ENCODE data around the gene RNF207. TPM values are rescaled to one million over a fixed set of nuclear protein-coding genes. Genes with fewer than 3 reads are reported as not detected.

Gene RNF207
- total RNA-seq, 4 donors from 2014 or later = 56.9 to 153 (median 118) TPM

DNA sequence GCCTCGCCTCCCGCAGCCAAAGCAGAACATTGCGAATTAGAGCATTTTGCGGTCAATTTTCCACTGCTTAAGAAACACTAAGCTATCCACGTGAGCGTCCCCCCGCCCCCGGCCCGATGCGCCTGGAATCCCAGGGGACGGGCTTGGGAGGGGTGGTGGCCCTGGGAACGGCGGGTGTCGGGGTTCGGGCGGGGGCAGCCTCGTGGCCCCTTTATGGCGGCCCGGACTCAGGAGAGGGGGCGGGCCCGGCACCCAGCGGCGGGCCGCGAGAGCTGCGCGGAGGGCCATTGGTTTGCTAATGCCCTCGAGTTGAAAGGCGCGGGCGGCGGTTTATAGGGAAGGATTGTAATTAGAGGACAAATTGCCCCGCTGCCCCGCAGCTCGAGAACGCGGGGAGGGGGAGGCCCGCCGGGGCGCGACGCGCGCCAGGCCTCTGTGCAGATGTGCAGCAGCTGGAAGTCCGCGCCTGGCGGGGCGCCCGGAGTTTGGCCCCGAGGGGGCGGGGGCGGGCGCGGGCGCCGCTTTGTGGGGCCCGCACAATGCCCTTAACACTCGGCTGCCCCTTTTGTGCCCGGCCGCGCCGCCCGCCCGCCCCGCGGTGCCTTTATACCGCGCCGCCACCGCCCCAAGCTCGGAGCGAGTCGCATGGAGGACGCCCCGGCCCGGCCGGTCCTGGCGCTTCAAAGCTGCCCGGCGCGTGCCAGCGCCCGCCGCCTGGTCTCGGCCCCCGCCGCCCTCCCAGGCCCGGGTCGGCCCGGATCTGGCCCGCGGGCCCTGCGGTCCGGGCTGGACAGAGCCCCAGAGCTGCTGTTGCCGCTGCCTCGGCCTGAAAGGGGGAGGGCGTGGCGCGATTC, 36.2 kb downstream of the RNF207 start:
- Histone ChIP-seq H3K4me3 (peak overlapping the region in 2 of 4 donors; percentile 12 to 23), H3K9me3 (no peaks in the 10 kb centered on the region), H3K36me3 (no peaks in the 10 kb centered on the region), H3K4me1 (peaks cover 4 to 29% (median 17%) of the 10 kb centered on the region in 4 donors), H3K27me3 (peaks cover 0 to 45% of the 10 kb centered on the region in 2 donors), H3K27ac (no peak overlapping the region)
- TF ChIP-seq, protein P1, sequence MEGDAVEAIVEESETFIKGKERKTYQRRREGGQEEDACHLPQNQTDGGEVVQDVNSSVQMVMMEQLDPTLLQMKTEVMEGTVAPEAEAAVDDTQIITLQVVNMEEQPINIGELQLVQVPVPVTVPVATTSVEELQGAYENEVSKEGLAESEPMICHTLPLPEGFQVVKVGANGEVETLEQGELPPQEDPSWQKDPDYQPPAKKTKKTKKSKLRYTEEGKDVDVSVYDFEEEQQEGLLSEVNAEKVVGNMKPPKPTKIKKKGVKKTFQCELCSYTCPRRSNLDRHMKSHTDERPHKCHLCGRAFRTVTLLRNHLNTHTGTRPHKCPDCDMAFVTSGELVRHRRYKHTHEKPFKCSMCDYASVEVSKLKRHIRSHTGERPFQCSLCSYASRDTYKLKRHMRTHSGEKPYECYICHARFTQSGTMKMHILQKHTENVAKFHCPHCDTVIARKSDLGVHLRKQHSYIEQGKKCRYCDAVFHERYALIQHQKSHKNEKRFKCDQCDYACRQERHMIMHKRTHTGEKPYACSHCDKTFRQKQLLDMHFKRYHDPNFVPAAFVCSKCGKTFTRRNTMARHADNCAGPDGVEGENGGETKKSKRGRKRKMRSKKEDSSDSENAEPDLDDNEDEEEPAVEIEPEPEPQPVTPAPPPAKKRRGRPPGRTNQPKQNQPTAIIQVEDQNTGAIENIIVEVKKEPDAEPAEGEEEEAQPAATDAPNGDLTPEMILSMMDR (IDR thresholded peaks at IDR 0.05) = no peak
- no peak for TF ChIP-seq POLR2A (IDR thresholded peaks at IDR 0.05)
- DNase-seq = peak in 1 of 3 donors; percentile 49

DNA sequence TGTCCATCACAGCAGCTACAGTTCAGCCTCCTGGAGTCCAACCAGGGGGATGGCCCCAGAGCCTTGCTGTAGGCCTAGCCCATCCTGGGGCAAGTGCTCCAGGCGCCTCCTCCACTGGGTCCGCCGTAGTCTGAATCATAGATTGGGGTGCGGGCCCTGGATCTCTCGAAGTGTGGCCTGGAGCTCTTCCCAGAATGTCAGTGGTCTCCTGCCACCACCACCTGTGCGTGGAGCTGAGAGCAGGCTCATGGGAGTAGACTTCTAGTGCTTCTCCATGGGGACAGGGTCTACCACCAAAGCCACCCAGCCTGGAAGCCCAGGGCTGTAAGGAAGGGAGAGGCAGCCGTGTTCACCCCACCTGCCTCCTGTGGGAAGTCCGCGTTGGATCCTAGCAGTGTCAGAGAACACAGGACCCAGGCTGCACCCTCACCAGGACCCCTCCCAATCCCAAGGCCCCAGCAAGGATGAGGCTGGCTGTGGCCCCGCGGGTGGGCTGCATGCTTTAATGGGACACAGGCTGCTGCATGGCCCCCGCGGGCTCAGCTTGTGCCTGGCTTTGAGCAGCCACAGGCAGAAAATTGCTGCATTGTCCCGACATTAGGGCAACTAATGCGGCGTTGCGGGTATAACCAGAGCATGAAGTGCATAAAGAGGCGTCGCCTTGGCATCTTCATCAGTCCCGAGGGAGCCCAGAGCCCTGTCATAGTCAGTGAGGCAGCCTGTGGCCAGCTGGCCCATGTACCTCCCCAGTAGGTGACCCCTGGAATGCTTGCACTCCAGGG, 37.3 kb downstream of the RNF207 start:
- Histone ChIP-seq H3K27ac (no peak overlapping the region), H3K9me3 (no peaks in the 10 kb centered on the region), H3K27me3 (peaks cover 0 to 45% of the 10 kb centered on the region in 2 donors), H3K4me3 (no peak overlapping the region), H3K36me3 (no peaks in the 10 kb centered on the region), H3K4me1 (peaks cover 4 to 29% (median 17%) of the 10 kb centered on the region in 4 donors)
- DNase-seq = no peak
- no peak for TF ChIP-seq POLR2A (IDR thresholded peaks at IDR 0.05)
- TF ChIP-seq, protein P1 (IDR thresholded peaks at IDR 0.05) = no peak

DNA sequence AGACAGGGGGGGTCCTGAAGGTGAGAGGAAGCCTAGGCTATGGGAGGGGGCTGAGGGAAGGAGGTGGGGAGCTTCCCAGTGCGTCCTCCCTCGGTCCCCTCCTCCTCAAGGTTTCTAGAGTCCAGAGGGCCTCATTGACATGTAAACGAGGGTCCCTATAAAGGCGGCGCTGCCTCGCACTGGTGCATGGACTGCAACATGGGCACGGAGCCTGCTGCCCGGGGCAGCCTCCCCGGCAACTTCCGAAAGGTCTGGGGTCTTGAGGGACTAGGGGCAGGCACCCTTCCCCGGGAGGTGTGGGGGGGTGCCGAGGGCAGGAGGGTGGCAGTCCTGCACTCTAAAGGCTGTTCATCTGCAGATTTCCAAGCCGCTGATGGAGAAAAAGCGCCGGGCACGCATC, 38.1 kb downstream of the RNF207 start, which contains the start of gene HES3:
Gene HES3 (plus strand): TSS at position 187 of the 400 bp plus-strand sequence. CDS start 187 bp downstream, at position 374.
- DNase-seq = peak in 1 of 3 donors; percentile 41
- Histone ChIP-seq H3K27me3 (peaks cover 0 to 45% of the 10 kb centered on the region in 2 donors), H3K36me3 (no peaks in the 10 kb centered on the region), H3K27ac (no peak within 1 kb of the TSS), H3K4me1 (peaks cover 4 to 32% (median 18%) of the 10 kb centered on the region in 4 donors), H3K4me3 (no peak within 1 kb of the TSS), H3K9me3 (no peaks in the 10 kb centered on the region)
- TF ChIP-seq POLR2A (IDR thresholded peaks at IDR 0.05) = no peak
- TF ChIP-seq, protein P1 (IDR thresholded peaks at IDR 0.05) = no peak

DNA sequence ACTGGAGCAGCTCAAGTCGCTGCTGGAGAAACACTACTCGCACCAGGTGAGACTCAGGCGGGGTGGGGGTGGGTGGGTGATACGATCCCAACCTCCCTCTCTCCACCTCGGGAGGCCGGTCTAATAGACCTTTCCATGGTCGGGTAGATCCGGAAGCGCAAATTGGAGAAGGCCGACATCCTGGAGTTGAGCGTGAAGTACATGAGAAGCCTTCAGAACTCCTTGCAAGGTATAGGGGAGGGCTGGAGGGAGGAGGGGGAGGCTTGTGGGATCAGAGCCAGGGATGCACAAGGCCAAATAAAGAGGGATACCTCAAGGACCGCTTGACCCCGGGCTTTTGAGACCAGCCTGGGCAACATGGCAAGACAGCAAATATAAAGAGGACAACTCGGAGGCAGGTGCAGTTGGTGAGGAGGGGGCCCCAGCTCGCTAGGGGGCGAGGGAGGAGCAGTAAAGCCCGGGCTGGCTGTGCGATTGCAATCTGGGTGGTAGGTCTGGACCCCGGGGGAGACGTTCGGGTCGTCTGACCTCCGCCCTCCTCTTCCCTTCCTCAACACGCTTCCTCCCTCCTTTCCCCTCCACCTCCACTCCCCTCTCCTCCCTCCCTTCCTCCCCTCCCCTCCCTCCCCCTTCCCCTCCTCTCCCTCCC, 38.6 kb downstream of the RNF207 start:
- Histone ChIP-seq H3K4me3 (no peak overlapping the region), H3K4me1 (peaks cover 4 to 36% (median 21%) of the 10 kb centered on the region in 4 donors), H3K9me3 (no peaks in the 10 kb centered on the region), H3K36me3 (no peaks in the 10 kb centered on the region), H3K27ac (no peak overlapping the region), H3K27me3 (peaks cover 0 to 45% of the 10 kb centered on the region in 2 donors)
- no peak for TF ChIP-seq POLR2A (IDR thresholded peaks at IDR 0.05)
- TF ChIP-seq, protein P1 (IDR thresholded peaks at IDR 0.05) = no peak
- DNase-seq = peak in 1 of 3 donors; percentile 44
